GM13977 (cell line): ENCODE data around the gene FNDC3A.
A peak's percentile ranks its signal among the peaks of the same experiment; 100 is the strongest.

Experiments
- DNase-seq: peaks from one replicate; pipeline ENCODE4 v3.0.0; 2012; ENCODE audit warnings: low spot score
- CTCF ChIP-seq: IDR thresholded peaks from 2 replicates; pipeline ENCODE4 v1.5.1; 2012; ENCODE audit warnings: mild to moderate bottlenecking, control low read depth; ENCODE audit not compliant: insufficient read depth; ENCODE audit errors: extremely low read depth, missing control alignments
- in situ Hi-C: fragments of 300-500 bp; cut with MboI; formaldehyde crosslinking; loops from one replicate; pipeline ENCODE4 v1.12.0; 2022; ENCODE audit warnings: low sequenced_read_pairs, low pct_unique_long_range_greater_than_20kb, mixed read lengths, inconsistent platforms; ENCODE audit not compliant: unreplicated experiment

The FNDC3A gene

GRCh38 chr13:48975101-48975855 is 434 bp upstream of the FNDC3A start:
- in situ Hi-C loops: no loop called here
- DNase-seq: no peak

GRCh38 chr13:48976576-48977285 is 1.0 kb downstream of the FNDC3A start:
- no peak for TF ChIP-seq CTCF
- in situ Hi-C loops: no loop called here
- no peak for DNase-seq

More at GRCh38 chr13:48975101-48975855, 434 bp upstream of the FNDC3A start:
- no peak for TF ChIP-seq CTCF

- TF ChIP-seq CTCF: no peak
- in situ Hi-C loops: no loop called here
- DNase-seq: no peak
Measured at GRCh38 chr13:48977286-48977625, 1.5 kb downstream of the FNDC3A start.

GRCh38 chr13:48977973-48978372 is 2.3 kb downstream of the FNDC3A start:
- in situ Hi-C loops: no loop called here
- no peak for TF ChIP-seq CTCF
- DNase-seq: peak; percentile 24

GRCh38 chr13:48978942-48979601 is 3.4 kb downstream of the FNDC3A start:
- in situ Hi-C loops: no loop called here
- TF ChIP-seq CTCF: no peak
- no peak for DNase-seq

- TF ChIP-seq CTCF: no peak
- in situ Hi-C loops: no loop called here
- DNase-seq: peak; percentile 51
Measured at GRCh38 chr13:48979892-48980291, 4.2 kb downstream of the FNDC3A start.
